Ascending aorta (tissue), 2 donors: ENCODE measurements around the gene SERPINA3. TPM values are rescaled to one million over a fixed set of nuclear protein-coding genes. Genes with fewer than 3 reads are reported as not detected.

ENCODE experiments used
- DNase-seq, 2 donors: peaks; one replicate each; pipeline ENCODE4 v3.0.0-alpha.2; 2019; ENCODE audit warnings: low spot score in 2 of 2
- H3K27ac ChIP-seq, 2 donors: fragments of 200-600 bp; sonication (generic); one replicate each; pipeline ENCODE4 v1.5.1; 2016 to 2017; ENCODE audit warnings: mild to moderate bottlenecking in 1 of 2
- H3K27me3 ChIP-seq: fragments of 200-600 bp; sonication (generic); one replicate; pipeline ENCODE4 v1.5.1; 2017
- H3K36me3 ChIP-seq, 2 donors: fragments of 200-600 bp; sonication (generic); one replicate each; pipeline ENCODE4 v1.5.1; 2016
- H3K4me1 ChIP-seq, 2 donors: fragments of 200-600 bp; sonication (generic); one replicate each; pipeline ENCODE4 v1.5.1; 2016 to 2017; ENCODE audit warnings: mild to moderate bottlenecking in 1 of 2
- H3K4me3 ChIP-seq, 2 donors: fragments of 200-600 bp; sonication (generic); one replicate each; pipeline ENCODE4 v1.5.1; 2016 to 2017; ENCODE audit warnings: mild to moderate bottlenecking in 1 of 2
- H3K9me3 ChIP-seq, 2 donors: fragments of 200-600 bp; sonication (generic); one replicate each; pipeline ENCODE4 v1.5.1; 2016
- CTCF ChIP-seq, 3 experiments: fragments of 200-600 bp in 2 of 3; fragments of 450-650 bp in 1 of 3; sonication (generic) in 2 of 3; IDR thresholded peaks; one replicate each; pipeline ENCODE4 v1.5.1; 2016 to 2019; ENCODE audit warnings: antibody characterized with exemption in 3 of 3, mild to moderate bottlenecking in 1 of 3, moderate library complexity in 1 of 3
- intact Hi-C: fragments of 100-400 bp; cut with DNase I; formaldehyde crosslinking; loops from one replicate; pipeline ENCODE4 v1.15.1; 2023
- total RNA-seq: library from RNA; depleted of rRNA; stranded (reverse); fragments of >200 nt; gene quantifications from one replicate; pipeline ENCODE4 v1.1.0, GENCODE V29; 2016

SERPINA3 gene
- total RNA-seq, 1 donor from 2014 or later: 207 TPM

GRCh38 chr14:94617988-94618822 is 6.0 kb downstream of the SERPINA3 start:
- TF ChIP-seq CTCF (IDR thresholded peaks at IDR 0.05): no peak
- peaks cover 8 to 13% of the 10 kb centered on the region in 2 donors for H3K9me3 ChIP-seq
- no peak overlapping the region for H3K4me3 ChIP-seq
- intact Hi-C loops: no loop called here
- H3K36me3 ChIP-seq: no peaks in the 10 kb centered on the region
- no peaks in the 10 kb centered on the region for H3K27me3 ChIP-seq
- DNase-seq: no peak
- H3K27ac ChIP-seq: no peak overlapping the region
- H3K4me1 ChIP-seq: no peaks in the 10 kb centered on the region

GRCh38 chr14:94619297-94619696 is 7.1 kb downstream of the SERPINA3 start:
- no peak overlapping the region for H3K4me3 ChIP-seq
- TF ChIP-seq CTCF (IDR thresholded peaks at IDR 0.05): no peak
- H3K4me1 ChIP-seq: no peaks in the 10 kb centered on the region
- no peaks in the 10 kb centered on the region for H3K27me3 ChIP-seq
- intact Hi-C loops: no loop called here
- H3K9me3 ChIP-seq: peaks cover 8 to 13% of the 10 kb centered on the region in 2 donors
- DNase-seq: no peak
- H3K27ac ChIP-seq: no peak overlapping the region
- no peaks in the 10 kb centered on the region for H3K36me3 ChIP-seq

GRCh38 chr14:94620597-94620996 is 8.4 kb downstream of the SERPINA3 start:
- no peaks in the 10 kb centered on the region for H3K36me3 ChIP-seq

GRCh38 chr14:94621358-94622134 is 9.4 kb downstream of the SERPINA3 start:
- H3K4me1 ChIP-seq: no peaks in the 10 kb centered on the region
- intact Hi-C loops: no loop called here
- H3K36me3 ChIP-seq: no peaks in the 10 kb centered on the region
- no peak overlapping the region for H3K27ac ChIP-seq
- no peak for TF ChIP-seq CTCF (IDR thresholded peaks at IDR 0.05)
- no peak for DNase-seq
- no peak overlapping the region for H3K4me3 ChIP-seq
- no peaks in the 10 kb centered on the region for H3K27me3 ChIP-seq
- peaks cover 8 to 13% of the 10 kb centered on the region in 2 donors for H3K9me3 ChIP-seq

More at GRCh38 chr14:94620597-94620996, 8.4 kb downstream of the SERPINA3 start:
- H3K27ac ChIP-seq: no peak overlapping the region
- peaks cover 8 to 13% of the 10 kb centered on the region in 2 donors for H3K9me3 ChIP-seq
- H3K4me1 ChIP-seq: no peaks in the 10 kb centered on the region
- no peak for DNase-seq
- no peaks in the 10 kb centered on the region for H3K27me3 ChIP-seq
- intact Hi-C loops: no loop called here
- H3K4me3 ChIP-seq: no peak overlapping the region
- TF ChIP-seq CTCF (IDR thresholded peaks at IDR 0.05): no peak

GRCh38 chr14:94622653-94623421 is 10.6 kb downstream of the SERPINA3 start:
- Histone ChIP-seq H3K27ac (no peak overlapping the region), H3K4me1 (no peaks in the 10 kb centered on the region), H3K9me3 (peaks cover 6 to 9% of the 10 kb centered on the region in 2 donors), H3K4me3 (no peak overlapping the region), H3K36me3 (no peaks in the 10 kb centered on the region), H3K27me3 (no peaks in the 10 kb centered on the region)
- no peak for DNase-seq
- no peak for TF ChIP-seq CTCF (IDR thresholded peaks at IDR 0.05)
- intact Hi-C loops: no loop called here
